GM21786 (cell line): Measurements from ENCODE around the gene TSNAX.

Experiments
- ATAC-seq: cut with Tn5 transposase; IDR thresholded peaks from one replicate; pipeline ENCODE4 v1.9.1; 2021; ENCODE audit not compliant: unreplicated experiment

TSNAX gene

DNA sequence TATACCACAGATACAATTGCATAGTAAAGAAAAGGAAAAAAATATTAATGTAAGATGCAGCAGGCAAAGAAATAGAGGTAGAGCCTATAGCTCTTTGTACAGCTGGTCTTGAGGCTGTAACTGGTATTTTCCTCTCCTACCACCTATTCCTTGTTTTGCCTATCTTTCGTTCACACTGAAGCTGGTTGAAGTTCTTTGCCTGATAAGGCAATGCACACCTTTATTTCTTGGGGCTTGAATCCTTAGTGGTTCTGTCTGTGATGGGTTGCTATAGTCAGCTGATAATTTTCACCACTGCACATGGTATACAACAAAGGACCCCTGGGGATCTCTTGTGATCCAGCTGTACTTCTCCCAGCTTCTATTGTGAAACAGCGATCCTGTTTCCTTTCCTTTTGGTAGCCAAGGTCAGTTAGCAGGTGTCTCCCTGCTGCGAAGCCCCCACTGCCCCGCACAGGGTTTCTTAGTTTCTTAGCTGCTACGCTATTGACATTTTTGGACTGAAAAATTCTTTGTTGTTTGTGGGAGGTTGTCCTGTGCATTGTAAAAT, 9.9 kb upstream of the TSNAX start:
- ATAC-seq = no peak

DNA sequence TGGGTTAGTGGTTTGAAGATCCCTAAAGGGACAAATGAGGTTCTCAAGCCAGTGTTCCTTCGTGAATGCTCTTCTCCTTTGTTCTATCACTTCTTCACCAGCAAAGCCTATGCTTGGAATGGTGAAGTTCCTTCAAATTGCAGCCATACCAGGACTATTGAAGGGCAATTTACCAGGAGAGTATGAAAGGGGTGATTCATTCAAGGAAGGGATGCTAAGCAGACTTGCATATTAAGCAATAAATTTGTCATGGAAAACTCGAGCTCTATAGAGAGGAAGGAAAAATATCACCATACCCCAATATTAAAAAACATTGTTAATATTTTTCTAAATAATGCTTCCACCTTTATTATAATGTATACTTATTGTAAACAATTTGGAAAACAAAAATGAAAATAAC, 9.3 kb upstream of the TSNAX start:
- ATAC-seq = no peak

GRCh38 chr1:231522038-231522437, 6.4 kb upstream of the TSNAX start:
- ATAC-seq = no peak

DNA sequence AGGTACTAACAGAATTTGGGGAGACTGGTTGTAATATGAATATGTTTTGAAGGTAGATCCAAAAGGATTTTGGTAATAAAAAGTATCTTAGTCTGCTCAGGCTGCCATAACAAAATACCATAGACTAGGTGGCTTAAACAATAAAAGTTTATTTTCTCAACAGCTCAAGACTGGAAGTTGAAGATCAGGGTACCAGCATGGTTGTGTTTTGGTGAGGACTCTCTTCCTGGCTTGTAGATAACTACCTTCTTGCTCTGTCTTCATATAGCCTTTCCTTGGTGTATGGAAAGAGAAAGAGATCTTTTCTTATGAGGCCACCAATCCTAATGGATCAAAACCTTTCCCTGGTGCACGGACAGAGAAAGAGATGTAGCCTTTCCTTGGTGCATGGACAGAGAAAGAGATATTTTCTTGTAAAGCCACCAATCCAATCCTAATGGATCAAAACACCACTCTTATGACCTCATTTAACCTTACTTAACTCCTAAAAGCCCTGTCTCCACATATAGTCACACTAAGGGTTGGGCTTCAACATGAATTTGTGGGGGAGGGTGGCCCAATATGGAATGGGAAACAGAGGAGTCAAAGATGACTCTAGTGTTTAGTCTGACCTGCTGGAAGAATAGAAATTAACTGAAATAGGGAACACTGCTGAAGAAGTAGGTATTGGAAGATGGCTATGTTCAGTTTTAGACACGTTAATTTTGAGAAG, 5.4 kb upstream of the TSNAX start:
- no peak for ATAC-seq

DNA sequence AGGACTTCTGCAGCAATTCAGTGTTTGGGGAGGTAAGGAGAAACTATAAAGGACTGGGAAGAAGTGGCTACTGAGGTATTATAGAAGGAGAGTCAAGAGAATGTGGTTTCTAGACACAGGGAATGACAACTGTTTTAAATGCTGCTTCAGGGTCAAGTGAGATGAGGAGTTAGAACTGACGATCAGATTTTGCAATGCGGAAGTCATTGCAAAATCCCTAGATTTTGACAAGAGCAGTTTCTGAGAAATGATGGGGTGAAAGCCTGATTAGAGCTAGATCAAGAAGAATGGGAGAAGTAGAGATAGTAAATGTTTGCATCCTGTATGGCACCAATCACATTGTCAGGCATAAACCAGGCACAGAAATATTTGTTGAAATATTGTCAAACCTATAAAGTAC, 4.7 kb upstream of the TSNAX start:
- ATAC-seq = no peak

GRCh38 chr1:231526536-231526935, 1.9 kb upstream of the TSNAX start:
- ATAC-seq = no peak

DNA sequence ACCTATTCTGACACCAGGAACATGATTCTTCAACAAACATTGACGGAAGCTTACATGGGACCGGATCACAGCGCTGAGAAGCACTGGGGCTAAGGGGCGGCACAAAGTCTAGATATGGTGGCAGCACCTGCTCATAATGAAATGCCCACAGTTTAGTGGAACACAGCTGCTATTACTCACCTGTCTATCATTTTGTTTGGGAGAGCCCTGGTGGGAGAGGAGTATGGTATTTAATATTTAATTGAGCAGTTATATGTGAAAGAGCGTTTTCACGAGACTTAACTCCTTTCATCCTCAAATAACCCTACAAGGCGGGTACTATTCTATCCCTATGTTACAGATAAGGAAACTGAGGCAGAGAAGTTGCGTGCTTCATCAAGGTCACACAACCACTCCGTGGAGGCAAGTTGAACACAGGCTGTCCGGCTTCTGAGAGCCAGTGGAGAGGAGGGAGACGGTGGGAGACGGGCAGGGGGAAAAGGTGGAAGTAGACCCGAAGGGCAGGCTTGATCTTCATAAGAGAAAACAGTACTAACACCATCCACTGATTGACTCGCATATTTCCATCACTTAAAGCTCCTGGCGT, 790 bp upstream of the TSNAX start:
- peak; percentile 17 for ATAC-seq

GRCh38 chr1:231533240-231533639, 4.8 kb downstream of the TSNAX start:
- no peak for ATAC-seq

- no peak for ATAC-seq
These were observed 6.3 kb downstream of the TSNAX start for GRCh38 chr1:231534703-231535159.

- no peak for ATAC-seq
These were observed 7.6 kb downstream of the TSNAX start for GRCh38 chr1:231536099-231536498.

DNA sequence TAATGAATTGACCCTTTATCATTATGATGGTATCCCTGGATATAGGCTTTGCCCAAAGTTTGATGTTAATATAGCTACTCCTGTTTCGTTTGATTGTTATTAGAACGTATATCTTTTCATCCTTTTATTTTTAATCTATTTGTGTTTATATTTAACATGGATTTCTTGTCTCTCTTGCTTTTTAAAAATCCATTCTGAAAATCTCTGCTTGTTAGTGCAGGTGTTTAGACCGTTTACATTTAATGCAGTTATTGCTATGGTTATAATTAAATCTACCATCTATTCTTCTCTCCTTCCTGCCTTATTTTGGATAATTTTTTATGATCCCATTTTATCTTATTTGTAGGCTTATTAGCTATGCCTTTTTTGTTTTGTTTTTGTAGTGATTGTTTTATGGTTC, 12.4 kb downstream of the TSNAX start:
- no peak for ATAC-seq

GRCh38 chr1:231541842-231542241, 13.4 kb downstream of the TSNAX start:
- no peak for ATAC-seq

- no peak for ATAC-seq
These were observed 16.6 kb downstream of the TSNAX start for GRCh38 chr1:231544943-231545592.

- no peak for ATAC-seq
These were observed 18.2 kb downstream of the TSNAX start for GRCh38 chr1:231546693-231547092.

GRCh38 chr1:231549733-231550447, 21.4 kb downstream of the TSNAX start:
- ATAC-seq = no peak

- ATAC-seq = no peak
These were observed 21.9 kb downstream of the TSNAX start for GRCh38 chr1:231550448-231550781.

DNA sequence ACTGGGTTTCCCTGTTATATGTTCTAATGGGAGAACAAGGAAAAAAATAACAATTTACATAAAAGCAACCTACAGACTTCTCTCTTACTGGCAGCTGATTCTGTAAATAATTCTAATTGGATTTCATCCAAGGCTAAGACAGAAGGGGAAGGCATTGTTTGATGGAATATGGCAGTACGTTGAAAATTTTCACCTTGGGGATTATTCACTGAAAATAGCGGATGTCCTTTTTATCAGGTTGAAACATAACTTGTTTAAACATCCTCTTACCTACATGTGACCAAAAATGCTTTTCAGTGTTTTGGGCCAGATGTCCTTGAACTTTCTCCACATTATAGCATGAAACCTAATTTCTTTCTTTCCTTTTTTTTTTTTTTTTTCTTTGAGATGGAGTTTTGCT, 24.9 kb downstream of the TSNAX start:
- no peak for ATAC-seq

DNA sequence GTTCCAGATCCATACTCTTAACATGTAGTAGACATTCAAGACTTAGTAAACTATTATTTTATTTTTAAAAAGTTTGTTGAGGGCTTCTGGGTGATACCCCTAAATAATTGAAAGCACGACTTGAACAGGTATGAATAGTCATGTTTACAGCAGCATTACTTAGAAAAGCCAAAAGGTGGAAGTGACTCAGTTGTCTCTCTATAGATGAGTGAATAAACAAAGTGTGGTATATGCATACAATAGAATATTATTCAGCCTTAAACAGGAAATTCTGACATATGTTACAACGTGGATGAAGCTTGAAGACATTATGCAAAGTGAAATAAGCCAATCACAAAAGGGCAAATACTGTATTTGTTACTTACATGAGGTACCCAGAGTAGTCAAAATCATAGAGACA, 26.5 kb downstream of the TSNAX start:
- ATAC-seq = no peak

DNA sequence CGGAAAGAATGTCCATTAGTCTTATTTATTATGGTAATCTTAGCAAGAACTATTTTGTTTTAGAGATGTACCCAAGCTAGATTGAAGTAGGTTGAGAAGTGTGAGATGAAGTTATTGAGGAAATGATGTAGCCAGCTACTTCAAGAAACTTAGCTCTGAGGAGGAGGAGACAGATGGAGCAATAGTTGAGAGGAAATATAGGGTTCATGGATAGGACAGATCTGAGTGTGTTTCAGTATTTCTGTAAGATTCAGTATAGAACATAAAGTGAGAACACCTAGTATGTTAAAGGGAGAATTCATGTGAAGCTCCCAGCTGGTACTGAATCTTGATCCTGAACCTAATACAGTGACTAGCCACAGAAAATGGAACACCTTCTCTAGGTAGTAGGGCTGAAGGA, 28.9 kb downstream of the TSNAX start:
- ATAC-seq = no peak

GRCh38 chr1:231557898-231558707, 29.6 kb downstream of the TSNAX start:
- ATAC-seq = no peak

- ATAC-seq = no peak
These were observed 30.3 kb downstream of the TSNAX start for GRCh38 chr1:231558708-231559185.
